Natural killer cell treated with Interleukin-12 subunit alpha and Interleukin-12 subunit beta and Interleukin-15 and Interleukin-18, amount 100 ng/mL, for 72 hours (primary cell): ENCODE results near the gene SLC25A46. TPM values are rescaled to one million over a fixed set of nuclear protein-coding genes. Genes with fewer than 3 reads are reported as not detected.
"Not testable (repeated sequence)": the region's sequence is repeated elsewhere in the genome, so short reads cannot be mapped to it uniquely, and the experiment has no call there.

Experiments
- ATAC-seq, 2 donors: fragments of 150-1000 bp; cut with Tn5 transposase in 1 of 2; sonication (Bioruptor Pico), chemical (Tn5 transposase) in 1 of 2; 2 replicates each; pipeline ENCODE4 v1.10.0; 2021
- DNase-seq: peaks from one replicate; pipeline ENCODE4 v3.0.0; 2022; ENCODE audit warnings: low spot score
- H3K27ac Mint-ChIP-seq, 2 donors: 1 replicate in 1 of 2; 2 replicates in 1 of 2; pipeline ENCODE4 v1.8.0; 2022; ENCODE audit warnings: mixed read lengths in 2 of 2, mild to moderate bottlenecking in 1 of 2, moderate library complexity in 1 of 2
- H3K27me3 Mint-ChIP-seq, 2 donors: 1 replicate in 1 of 2; 2 replicates in 1 of 2; pipeline ENCODE4 v1.8.0; 2022; ENCODE audit warnings: mixed read lengths in 2 of 2
- H3K36me3 Mint-ChIP-seq: one replicate; pipeline ENCODE4 v1.8.0; 2022; ENCODE audit warnings: mixed read lengths
- H3K4me1 Mint-ChIP-seq, 2 donors: 1 replicate in 1 of 2; 2 replicates in 1 of 2; pipeline ENCODE4 v1.8.0; 2022; ENCODE audit warnings: low read depth in 2 of 2, mixed read lengths in 2 of 2, mild to moderate bottlenecking in 1 of 2
- H3K4me3 Mint-ChIP-seq: one replicate; pipeline ENCODE4 v1.8.0; 2022; ENCODE audit warnings: mixed read lengths
- H3K9me3 Mint-ChIP-seq: 2 replicates; pipeline ENCODE4 v1.8.0; 2022; ENCODE audit warnings: mixed read lengths
- total RNA-seq, 2 donors: library from RNA; stranded (reverse); gene quantifications; one replicate each; pipeline ENCODE4 v1.2.3, GENCODE V29; 2022

Gene SLC25A46
- total RNA-seq, 2 donors from 2014 or later = 39.9 to 46.7 TPM

DNA sequence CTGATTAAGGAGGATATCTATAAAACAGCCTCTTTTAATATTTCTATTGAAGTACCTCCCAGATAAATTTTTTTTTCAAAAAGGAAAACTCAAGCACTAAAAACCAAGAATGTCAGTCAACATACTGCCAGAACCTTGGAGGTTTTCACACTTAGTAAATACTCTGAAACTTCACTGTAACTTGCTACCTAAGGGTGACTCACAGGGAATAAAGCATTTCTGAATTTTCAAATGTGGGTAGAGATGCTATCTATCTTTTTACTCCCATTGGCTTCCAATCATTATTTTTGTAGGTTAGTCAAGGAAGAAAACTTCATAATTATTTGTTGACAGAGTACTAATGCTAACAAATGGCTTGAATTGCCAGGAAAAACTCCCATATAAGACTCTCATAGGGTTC lies 46.1 kb downstream of the SLC25A46 start:
- peaks cover 5% of the 10 kb centered on the region for H3K36me3 Mint-ChIP-seq
- H3K27me3 Mint-ChIP-seq = no peaks in the 10 kb centered on the region
- DNase-seq (no peak), ATAC-seq (no peak)
- H3K4me3 Mint-ChIP-seq = no peak overlapping the region
- H3K9me3 Mint-ChIP-seq = peaks cover 6% of the 10 kb centered on the region
- no peaks in the 10 kb centered on the region for H3K4me1 Mint-ChIP-seq
- no peak overlapping the region for H3K27ac Mint-ChIP-seq

- no peaks in the 10 kb centered on the region for H3K27me3 Mint-ChIP-seq
- H3K27ac Mint-ChIP-seq = no peak overlapping the region
- H3K36me3 Mint-ChIP-seq = peaks cover 5% of the 10 kb centered on the region
- H3K4me1 Mint-ChIP-seq = no peaks in the 10 kb centered on the region
- no peak for ATAC-seq
- H3K9me3 Mint-ChIP-seq = peaks cover 6% of the 10 kb centered on the region
- no peak overlapping the region for H3K4me3 Mint-ChIP-seq
- DNase-seq = no peak
Measured at GRCh38 chr5:110785356-110785755, 46.5 kb downstream of the SLC25A46 start.

DNA sequence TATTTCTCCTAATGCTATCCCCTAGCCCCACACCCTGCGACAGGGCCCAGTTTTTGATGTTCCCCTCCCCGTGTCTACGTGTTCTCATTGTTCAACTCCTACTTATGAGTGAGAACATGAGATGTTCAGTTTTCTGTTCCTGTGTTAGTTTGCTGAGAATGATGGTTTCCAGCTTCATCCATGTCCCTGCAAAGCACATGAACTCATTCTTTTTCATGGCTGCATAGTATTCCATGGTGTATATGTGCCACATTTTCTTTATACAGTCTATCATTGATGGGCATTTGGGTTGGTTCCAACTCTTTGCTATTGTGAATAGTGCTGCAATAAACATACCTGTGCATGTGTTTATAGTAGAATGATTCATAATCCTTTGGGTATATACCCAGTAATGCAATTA lies 49.2 kb downstream of the SLC25A46 start:
- not testable (repeated sequence) for H3K36me3 Mint-ChIP-seq, H3K27me3 Mint-ChIP-seq, H3K4me3 Mint-ChIP-seq, DNase-seq, ATAC-seq, H3K27ac Mint-ChIP-seq, H3K4me1 Mint-ChIP-seq
- H3K9me3 Mint-ChIP-seq = peaks cover 12% of the 10 kb centered on the region

- DNase-seq = no peak
- Mint-ChIP-seq H3K27me3 (no peaks in the 10 kb centered on the region), H3K4me3 (no peak overlapping the region), H3K36me3 (peaks cover 5% of the 10 kb centered on the region), H3K27ac (no peak overlapping the region), H3K4me1 (no peaks in the 10 kb centered on the region), H3K9me3 (peaks cover 18% of the 10 kb centered on the region)
- ATAC-seq = no peak
Measured at GRCh38 chr5:110790673-110791072, 51.9 kb downstream of the SLC25A46 start.

DNA sequence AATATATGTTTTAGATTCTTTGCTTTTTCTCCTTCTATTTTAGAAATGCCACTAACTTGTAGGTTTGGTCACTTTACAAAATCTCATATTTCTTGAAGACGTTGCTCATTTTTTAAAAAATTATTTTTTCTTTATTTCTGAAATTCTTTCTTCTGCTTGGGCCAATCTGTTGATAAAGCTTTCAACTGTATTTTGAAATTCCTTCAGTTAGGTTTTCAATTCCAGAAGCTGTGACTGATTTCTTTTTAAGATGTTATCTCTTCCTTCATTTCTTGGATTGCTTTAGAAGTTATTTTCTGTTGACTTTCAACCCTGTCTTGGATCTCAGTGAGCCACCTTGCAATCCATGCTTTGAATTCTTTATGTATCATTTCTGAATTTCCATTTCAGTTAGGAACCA lies 64.2 kb downstream of the SLC25A46 start:
- H3K9me3 Mint-ChIP-seq = peaks cover 23% of the 10 kb centered on the region

DNA sequence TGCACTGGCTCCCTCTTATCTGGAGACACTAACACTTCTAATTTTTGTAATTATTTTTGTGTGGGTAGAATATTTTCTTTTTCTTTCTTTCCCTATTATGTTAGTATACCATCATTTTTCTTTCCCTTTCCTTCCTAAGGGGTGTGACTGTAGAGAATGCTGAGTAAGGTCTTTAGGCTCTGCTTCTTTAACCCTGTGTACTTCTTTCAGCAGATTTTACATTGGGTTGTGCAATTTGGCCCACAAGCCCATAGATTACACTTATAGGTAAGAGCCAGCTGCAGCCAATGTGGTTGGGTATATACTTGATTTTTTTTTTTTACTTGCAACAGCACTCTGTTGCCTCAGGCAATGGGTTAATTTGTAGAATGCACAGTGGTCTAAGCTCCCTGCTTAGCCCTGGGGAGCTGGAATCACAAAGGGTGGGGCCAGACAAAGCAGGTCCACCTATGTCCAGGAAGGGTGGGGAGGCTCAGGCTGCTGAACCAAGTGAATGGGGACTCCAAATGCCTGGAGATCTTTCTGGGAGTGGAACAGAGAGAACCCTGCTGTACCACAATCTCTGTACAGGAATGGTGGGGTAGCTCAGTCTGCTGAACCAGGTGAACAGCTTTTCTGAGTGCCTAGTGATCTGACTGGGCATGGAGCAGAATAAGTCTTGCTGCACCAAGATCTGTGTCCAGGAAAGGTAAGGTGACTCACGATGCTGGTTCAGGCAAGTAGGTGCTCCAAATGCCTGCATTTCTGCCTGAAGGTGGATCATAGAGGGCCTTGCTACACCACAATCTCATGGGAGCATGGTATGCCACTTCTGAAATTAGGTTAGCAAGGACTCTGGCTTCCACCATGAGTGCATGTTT lies 64.9 kb downstream of the SLC25A46 start:
- Mint-ChIP-seq H3K4me3 (no peak overlapping the region), H3K4me1 (no peaks in the 10 kb centered on the region), H3K27me3 (no peaks in the 10 kb centered on the region), H3K27ac (no peak overlapping the region), H3K9me3 (peaks cover 23% of the 10 kb centered on the region), H3K36me3 (peaks cover 6% of the 10 kb centered on the region)
- DNase-seq = no peak
- ATAC-seq = no peak

More for the DNA sequence above, 64.2 kb downstream of the SLC25A46 start:
- Mint-ChIP-seq H3K27me3 (no peaks in the 10 kb centered on the region), H3K4me1 (no peaks in the 10 kb centered on the region), H3K4me3 (no peak overlapping the region), H3K36me3 (peaks cover 6% of the 10 kb centered on the region), H3K27ac (no peak overlapping the region)
- ATAC-seq (no peak), DNase-seq (no peak)

- DNase-seq (no peak), ATAC-seq (no peak)
- Mint-ChIP-seq H3K4me1 (no peaks in the 10 kb centered on the region), H3K27me3 (no peaks in the 10 kb centered on the region), H3K27ac (no peak overlapping the region), H3K4me3 (no peak overlapping the region), H3K36me3 (peaks cover 6% of the 10 kb centered on the region), H3K9me3 (peaks cover 17% of the 10 kb centered on the region)
Measured at GRCh38 chr5:110807169-110807568, 68.4 kb downstream of the SLC25A46 start.

DNA sequence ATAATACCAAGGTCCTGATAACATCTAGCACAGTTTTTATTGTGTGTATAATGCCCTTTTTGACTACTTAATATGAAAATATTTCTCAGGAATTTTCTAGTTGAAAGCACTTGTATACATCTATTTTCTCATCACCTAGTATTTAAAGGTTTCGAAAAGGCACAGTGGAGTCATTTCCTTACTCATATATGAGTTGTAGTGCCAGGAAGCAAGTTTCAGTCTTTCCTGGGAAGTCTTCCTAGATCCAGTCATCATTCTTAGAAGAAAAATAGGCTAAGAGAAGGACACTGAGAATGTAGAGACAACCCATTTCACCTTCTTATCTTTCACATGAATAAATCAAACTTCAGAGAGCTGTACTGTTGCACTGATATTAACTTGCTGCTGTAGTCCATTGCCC lies 70.2 kb downstream of the SLC25A46 start:
- DNase-seq = no peak
- peaks cover 23% of the 10 kb centered on the region for H3K9me3 Mint-ChIP-seq
- H3K4me1 Mint-ChIP-seq = no peaks in the 10 kb centered on the region
- no peaks in the 10 kb centered on the region for H3K36me3 Mint-ChIP-seq
- ATAC-seq = no peak
- no peak overlapping the region for H3K4me3 Mint-ChIP-seq
- no peaks in the 10 kb centered on the region for H3K27me3 Mint-ChIP-seq
- no peak overlapping the region for H3K27ac Mint-ChIP-seq

Other genes with a start within 250 kb of the SLC25A46 start
- under 1 TPM; 0.40 to 0.86 TPM for gene TMEM232, start 12.3 kb upstream of the SLC25A46 start, total RNA-seq